Head of caudate nucleus (tissue), 42 donors: Measurements from ENCODE around the gene ZNF3.

ENCODE experiments used
- DNase-seq, 42 donors: peaks; one replicate each; pipeline versions ENCODE4 v3.0.0 to v3.0.0-alpha.2; 2020 to 2021; ENCODE audit warnings: mixed read lengths in 7 of 42
- intact Hi-C: fragments of 100-400 bp; cut with DNase I; formaldehyde crosslinking; loops from one replicate; pipeline ENCODE4 v1.15.0; 2022

ZNF3 gene

GRCh38 chr7:100064162-100064561 is 17.4 kb downstream of the ZNF3 start:
- DNase-seq = no peak
- intact Hi-C loops = no loop called here

GRCh38 chr7:100063376-100063775 is 18.1 kb downstream of the ZNF3 start:
- DNase-seq = no peak
- intact Hi-C loops = no loop called here

GRCh38 chr7:100061518-100062193 is 19.9 kb downstream of the ZNF3 start:
- intact Hi-C loops = no loop called here
- no peak for DNase-seq

- DNase-seq = no peak
- intact Hi-C loops = loop anchor here (10.0 kb wide), 1 partner anchor 144 kb away; the partner anchor contains the start of gene TRIM4
Observed at GRCh38 chr7:100059251-100059739, 22.2 kb downstream of the ZNF3 start.

- no peak for DNase-seq
- intact Hi-C loops = loop anchor here (10.0 kb wide), 1 partner anchor 142 kb away; the partner anchor contains the start of gene TRIM4
Observed at GRCh38 chr7:100057006-100057405, 24.5 kb downstream of the ZNF3 start.

GRCh38 chr7:100053215-100053614 is 28.3 kb downstream of the ZNF3 start:
- DNase-seq = peak in 41 of 42 donors; percentile 22 to 83 (median 52)
- intact Hi-C loops = loop anchor here (5.0 to 10.0 kb wide), 2 partner anchors 61 to 138 kb away; partner anchors contain the start of gene TRIM4

- no peak for DNase-seq
- intact Hi-C loops = loop anchor here (5.0 to 10.0 kb wide), 2 partner anchors 59 to 137 kb away; partner anchors contain the start of gene TRIM4
Observed at GRCh38 chr7:100051611-100052010, 29.9 kb downstream of the ZNF3 start.

GRCh38 chr7:100049441-100050291 is 31.9 kb downstream of the ZNF3 start, which contains the start of gene ZSCAN21:
Gene ZSCAN21 (plus strand): TSS chr7:100049774. CDS start chr7:100057007, 7,233 bp downstream.
- intact Hi-C loops = loop anchor here (5.0 to 10.0 kb wide), 2 partner anchors 57 to 135 kb away; partner anchors contain the start of gene TRIM4

GRCh38 chr7:100048680-100049079 is 32.8 kb downstream of the ZNF3 start:
- DNase-seq = no peak
- intact Hi-C loops = no loop called here

More at GRCh38 chr7:100049441-100050291, 31.9 kb downstream of the ZNF3 start, which contains the start of gene ZSCAN21:
- DNase-seq = peak; percentile 69 to 94 (median 89)

- intact Hi-C loops = no loop called here
- peak in 11 of 42 donors; percentile 5 to 44 (median 20) for DNase-seq
Observed at GRCh38 chr7:100044718-100045117, 36.8 kb downstream of the ZNF3 start.

- DNase-seq = no peak
- intact Hi-C loops = no loop called here
Observed at GRCh38 chr7:100040575-100040974, 40.9 kb downstream of the ZNF3 start.

GRCh38 chr7:100038326-100038725 is 43.2 kb downstream of the ZNF3 start:
- intact Hi-C loops = no loop called here
- DNase-seq = no peak

- intact Hi-C loops = no loop called here
Observed at GRCh38 chr7:100035876-100036275, 45.6 kb downstream of the ZNF3 start.

GRCh38 chr7:100034871-100035510 is 46.5 kb downstream of the ZNF3 start:
- intact Hi-C loops = no loop called here
- DNase-seq = no peak

More at GRCh38 chr7:100035876-100036275, 45.6 kb downstream of the ZNF3 start:
- DNase-seq = no peak

GRCh38 chr7:100033526-100033925 is 48.0 kb downstream of the ZNF3 start:
- DNase-seq = peak in 1 of 42 donors; percentile 1
- intact Hi-C loops = no loop called here

- intact Hi-C loops = no loop called here
- DNase-seq = peak in 1 of 42 donors; percentile 1
Observed at GRCh38 chr7:100029596-100029995, 51.9 kb downstream of the ZNF3 start.

GRCh38 chr7:100027197-100027596 is 54.3 kb downstream of the ZNF3 start:
- peak in 1 of 42 donors; percentile 15 for DNase-seq
- intact Hi-C loops = no loop called here

- DNase-seq = no peak
- intact Hi-C loops = no loop called here
Observed at GRCh38 chr7:100024020-100024619, 57.4 kb downstream of the ZNF3 start.

- DNase-seq = peak in 1 of 42 donors; percentile 13
- intact Hi-C loops = no loop called here
Observed at GRCh38 chr7:100023526-100023925, 58.0 kb downstream of the ZNF3 start.
